Hematopoietic multipotent progenitor cell treated with erythropoietin and hydrocortisone succinate and interleukin-3 and kit ligand, for 15 days (in vitro differentiated cells): ENCODE data around the gene PCDHA10.
A peak's percentile ranks its signal among the peaks of the same experiment; 100 is the strongest.
"Not testable (repeated sequence)": the region's sequence is repeated elsewhere in the genome, so short reads cannot be mapped to it uniquely, and the experiment has no call there.

Experiments used
- DNase-seq: peaks from one replicate; pipeline ENCODE4 v3.0.0-alpha.2; 2015; ENCODE audit warnings: low spot score

Gene PCDHA10, protein sequence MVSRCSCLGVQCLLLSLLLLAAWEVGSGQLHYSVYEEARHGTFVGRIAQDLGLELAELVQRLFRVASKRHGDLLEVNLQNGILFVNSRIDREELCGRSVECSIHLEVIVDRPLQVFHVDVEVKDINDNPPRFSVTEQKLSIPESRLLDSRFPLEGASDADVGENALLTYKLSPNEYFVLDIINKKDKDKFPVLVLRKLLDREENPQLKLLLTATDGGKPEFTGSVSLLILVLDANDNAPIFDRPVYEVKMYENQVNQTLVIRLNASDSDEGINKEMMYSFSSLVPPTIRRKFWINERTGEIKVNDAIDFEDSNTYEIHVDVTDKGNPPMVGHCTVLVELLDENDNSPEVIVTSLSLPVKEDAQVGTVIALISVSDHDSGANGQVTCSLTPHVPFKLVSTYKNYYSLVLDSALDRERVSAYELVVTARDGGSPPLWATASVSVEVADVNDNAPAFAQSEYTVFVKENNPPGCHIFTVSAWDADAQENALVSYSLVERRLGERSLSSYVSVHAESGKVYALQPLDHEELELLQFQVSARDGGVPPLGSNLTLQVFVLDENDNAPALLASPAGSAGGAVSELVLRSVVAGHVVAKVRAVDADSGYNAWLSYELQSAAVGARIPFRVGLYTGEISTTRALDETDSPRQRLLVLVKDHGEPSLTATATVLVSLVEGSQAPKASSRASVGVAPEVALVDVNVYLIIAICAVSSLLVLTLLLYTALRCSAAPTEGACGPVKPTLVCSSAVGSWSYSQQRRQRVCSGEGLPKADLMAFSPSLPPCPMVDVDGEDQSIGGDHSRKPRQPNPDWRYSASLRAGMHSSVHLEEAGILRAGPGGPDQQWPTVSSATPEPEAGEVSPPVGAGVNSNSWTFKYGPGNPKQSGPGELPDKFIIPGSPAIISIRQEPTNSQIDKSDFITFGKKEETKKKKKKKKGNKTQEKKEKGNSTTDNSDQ

DNA sequence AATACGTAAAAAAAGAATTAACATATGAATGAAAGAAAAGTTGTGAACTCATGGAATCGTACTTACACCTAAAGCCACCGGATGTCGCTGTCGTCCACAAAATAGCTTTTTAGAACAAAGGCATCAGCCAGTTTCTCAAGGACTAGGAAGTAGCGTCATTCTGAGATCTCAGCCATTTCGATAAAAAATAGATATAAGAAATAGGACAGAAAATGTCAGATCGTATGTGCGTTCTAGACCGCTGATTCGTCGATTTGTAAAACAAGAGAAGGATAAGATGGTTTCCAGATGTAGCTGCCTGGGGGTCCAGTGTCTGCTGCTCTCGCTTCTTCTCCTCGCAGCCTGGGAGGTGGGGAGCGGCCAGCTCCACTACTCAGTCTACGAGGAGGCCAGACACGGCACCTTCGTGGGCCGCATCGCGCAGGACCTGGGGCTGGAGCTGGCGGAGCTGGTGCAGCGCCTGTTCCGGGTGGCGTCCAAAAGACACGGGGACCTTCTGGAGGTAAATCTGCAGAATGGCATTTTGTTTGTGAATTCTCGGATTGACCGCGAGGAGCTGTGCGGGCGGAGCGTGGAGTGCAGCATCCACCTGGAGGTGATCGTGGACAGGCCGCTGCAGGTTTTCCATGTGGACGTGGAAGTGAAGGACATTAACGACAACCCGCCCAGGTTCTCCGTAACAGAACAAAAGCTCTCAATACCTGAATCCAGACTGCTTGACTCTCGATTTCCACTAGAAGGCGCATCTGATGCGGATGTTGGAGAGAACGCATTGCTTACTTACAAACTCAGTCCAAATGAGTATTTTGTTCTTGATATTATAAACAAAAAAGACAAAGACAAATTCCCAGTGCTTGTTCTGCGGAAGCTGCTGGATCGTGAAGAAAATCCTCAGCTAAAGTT is at the start of gene PCDHA10:
TSS of gene PCDHA10 (plus strand) at position 126 of the 903 bp plus-strand sequence. CDS start at position 278, 152 bp downstream.
- DNase-seq = no peak

GRCh38 chr5:140806834-140807775 is 48.6 kb upstream of the PCDHA10 start, which contains the start of gene PCDHA4:
PCDHA4 (plus strand) TSS chr5:140807068.
- peak; percentile 4 for DNase-seq

- not testable (repeated sequence) for DNase-seq
Measured at GRCh38 chr5:140808241-140808888, 47.3 kb upstream of the PCDHA10 start.

DNA sequence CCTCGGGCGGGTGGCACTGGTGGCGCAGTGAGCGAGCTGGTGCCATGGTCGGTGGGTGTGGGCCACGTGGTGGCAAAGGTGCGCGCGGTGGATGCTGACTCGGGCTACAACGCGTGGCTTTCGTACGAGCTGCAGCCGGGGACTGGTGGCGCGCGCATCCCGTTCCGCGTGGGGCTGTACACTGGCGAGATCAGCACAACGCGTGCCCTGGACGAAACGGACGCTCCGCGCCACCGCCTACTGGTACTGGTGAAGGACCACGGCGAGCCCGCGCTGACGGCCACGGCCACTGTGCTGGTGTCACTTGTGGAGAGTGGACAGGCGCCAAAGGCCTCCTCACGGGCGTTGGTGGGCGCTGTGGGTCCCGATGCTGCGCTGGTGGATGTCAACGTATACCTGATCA is 46.8 kb upstream of the PCDHA10 start:
- DNase-seq = no peak

- no peak for DNase-seq
Measured at GRCh38 chr5:140821375-140822280, 34.1 kb upstream of the PCDHA10 start, which contains the start of gene PCDHA5. PCDHA5 (plus strand) TSS chr5:140821613.

GRCh38 chr5:140822281-140822629 is 33.4 kb upstream of the PCDHA10 start:
- no peak for DNase-seq

GRCh38 chr5:140822969-140823368 is 32.7 kb upstream of the PCDHA10 start:
- not testable (repeated sequence) for DNase-seq

DNA sequence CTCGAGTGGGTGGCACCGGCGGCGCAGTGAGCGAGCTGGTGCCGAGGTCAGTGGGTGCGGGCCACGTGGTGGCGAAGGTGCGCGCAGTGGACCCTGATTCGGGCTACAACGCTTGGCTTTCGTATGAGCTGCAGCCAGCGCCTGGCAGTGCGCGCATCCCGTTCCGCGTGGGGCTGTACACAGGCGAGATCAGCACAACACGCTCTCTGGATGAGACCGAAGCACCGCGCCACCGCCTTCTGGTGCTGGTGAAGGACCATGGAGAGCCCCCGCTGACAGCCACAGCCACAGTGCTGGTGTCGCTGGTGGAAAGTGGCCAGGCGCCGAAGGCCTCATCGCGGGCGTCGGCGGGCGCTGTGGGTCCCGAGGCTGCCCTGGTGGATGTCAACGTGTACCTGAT is 32.2 kb upstream of the PCDHA10 start:
- no peak for DNase-seq

GRCh38 chr5:140827704-140828361 is 27.9 kb upstream of the PCDHA10 start, which contains the start of gene PCDHA6:
PCDHA6 (plus strand) TSS chr5:140827960; CDS start chr5:140828092, 132 bp downstream.
- no peak for DNase-seq

DNA sequence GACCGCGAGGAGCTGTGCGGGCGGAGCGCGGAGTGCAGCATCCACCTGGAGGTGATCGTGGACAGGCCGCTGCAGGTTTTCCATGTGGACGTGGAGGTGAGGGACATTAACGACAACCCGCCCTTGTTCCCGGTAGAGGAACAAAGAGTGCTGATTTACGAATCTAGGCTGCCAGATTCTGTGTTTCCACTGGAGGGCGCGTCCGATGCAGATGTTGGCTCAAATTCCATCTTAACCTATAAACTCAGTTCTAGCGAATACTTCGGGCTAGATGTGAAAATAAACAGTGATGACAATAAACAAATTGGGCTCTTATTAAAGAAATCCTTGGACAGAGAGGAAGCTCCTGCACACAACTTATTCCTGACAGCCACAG is 27.3 kb upstream of the PCDHA10 start:
- no peak for DNase-seq

GRCh38 chr5:140829511-140830501 is 25.9 kb upstream of the PCDHA10 start:
- DNase-seq = not testable (repeated sequence)

DNA sequence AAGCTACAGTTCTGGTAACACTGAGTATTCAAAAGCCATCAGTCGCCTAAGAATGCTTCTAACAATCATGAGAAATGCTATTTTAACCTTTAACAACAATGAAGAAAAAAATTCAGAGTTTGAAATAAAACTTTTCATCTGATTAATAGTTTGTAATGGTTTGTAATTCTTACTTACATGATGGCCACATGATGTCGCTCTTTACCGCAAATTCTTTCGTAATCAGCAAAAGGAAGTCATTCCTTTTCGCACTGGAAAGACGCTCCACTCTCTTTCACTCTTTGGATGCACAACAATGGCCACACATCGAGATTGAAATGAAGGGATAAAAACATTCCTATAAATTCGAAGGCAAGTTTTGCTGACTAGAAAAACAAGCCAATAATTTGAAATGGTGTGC is 21.7 kb upstream of the PCDHA10 start, which contains the start of gene PCDHA7:
TSS of gene PCDHA7 (plus strand) at position 277 of the 400 bp plus-strand sequence. CDS start at position 392, 115 bp downstream.
- no peak for DNase-seq

- DNase-seq = not testable (repeated sequence)
Measured at GRCh38 chr5:140834439-140835008, 21.2 kb upstream of the PCDHA10 start.

DNA sequence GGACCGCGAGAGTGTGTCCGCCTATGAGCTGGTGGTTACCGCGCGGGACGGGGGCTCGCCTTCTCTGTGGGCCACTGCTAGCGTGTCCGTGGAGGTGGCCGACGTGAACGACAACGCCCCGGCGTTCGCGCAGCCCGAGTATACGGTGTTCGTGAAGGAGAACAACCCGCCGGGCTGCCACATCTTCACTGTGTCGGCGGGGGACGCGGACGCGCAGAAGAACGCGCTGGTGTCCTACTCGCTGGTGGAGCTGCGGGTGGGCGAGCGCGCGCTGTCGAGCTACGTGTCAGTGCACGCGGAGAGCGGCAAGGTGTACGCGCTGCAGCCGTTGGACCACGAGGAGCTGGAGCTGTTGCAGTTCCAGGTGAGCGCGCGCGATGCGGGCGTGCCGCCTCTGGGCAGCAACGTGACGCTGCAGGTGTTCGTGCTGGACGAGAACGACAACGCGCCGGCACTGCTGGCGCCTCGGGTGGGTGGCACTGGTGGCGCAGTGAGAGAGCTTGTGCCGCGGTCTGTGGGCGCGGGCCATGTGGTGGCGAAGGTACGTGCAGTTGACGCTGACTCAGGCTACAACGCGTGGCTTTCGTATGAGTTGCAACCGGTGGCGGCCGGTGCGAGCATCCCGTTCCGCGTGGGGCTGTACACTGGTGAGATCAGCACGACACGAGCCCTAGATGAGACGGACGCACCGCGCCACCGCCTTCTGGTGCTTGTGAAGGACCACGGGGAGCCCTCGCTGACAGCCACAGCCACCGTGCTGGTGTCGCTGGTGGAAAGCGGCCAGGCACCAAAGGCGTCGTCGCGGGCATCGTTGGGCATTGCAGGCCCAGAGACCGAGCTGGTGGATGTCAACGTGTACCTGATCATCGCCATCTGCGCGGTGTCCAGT is 19.8 kb upstream of the PCDHA10 start:
- no peak for DNase-seq
